ENCODE data around the gene FAM234A.

The FAM234A gene

GRCh38 chr16:301235-301634 is 66.6 kb downstream of the FAM234A start:
- no peak for DNase-seq (ENCODE audit: low read depth)

GRCh38 chr16:301950-302349 is 67.3 kb downstream of the FAM234A start:
- no peak for DNase-seq (ENCODE audit: low read depth)

- DNase-seq (ENCODE audit: low read depth) = no peak
These were observed 69.3 kb downstream of the FAM234A start for GRCh38 chr16:303760-304505.

GRCh38 chr16:305916-306626 is 71.5 kb downstream of the FAM234A start:
- no peak for DNase-seq (ENCODE audit: low read depth)

- DNase-seq (ENCODE audit: low read depth) = no peak
These were observed 72.3 kb downstream of the FAM234A start for GRCh38 chr16:306911-307370.

- no peak for DNase-seq (ENCODE audit: low read depth)
These were observed 73.2 kb downstream of the FAM234A start for GRCh38 chr16:307691-308312.

- DNase-seq (ENCODE audit: low read depth) = no peak
These were observed 74.9 kb downstream of the FAM234A start for GRCh38 chr16:309476-309875.

GRCh38 chr16:311725-312124 is 77.1 kb downstream of the FAM234A start:
- no peak for DNase-seq (ENCODE audit: low read depth)

GRCh38 chr16:314351-314750 is 79.7 kb downstream of the FAM234A start:
- no peak for DNase-seq (ENCODE audit: low read depth)

GRCh38 chr16:314795-315299 is 80.2 kb downstream of the FAM234A start:
- DNase-seq (ENCODE audit: low read depth) = no peak

Measured in T-helper 22 cell (primary cell).